KG1 (cell line): ENCODE results near the gene LDLRAD3.
"Not testable (repeated sequence)": the region's sequence is repeated elsewhere in the genome, so short reads cannot be mapped to it uniquely, and the experiment has no call there.

Experiments
- DNase-seq: peaks from one replicate; lab custom pipeline; 2025; lab: John Stamatoyannopoulos, UW

Gene LDLRAD3

DNA sequence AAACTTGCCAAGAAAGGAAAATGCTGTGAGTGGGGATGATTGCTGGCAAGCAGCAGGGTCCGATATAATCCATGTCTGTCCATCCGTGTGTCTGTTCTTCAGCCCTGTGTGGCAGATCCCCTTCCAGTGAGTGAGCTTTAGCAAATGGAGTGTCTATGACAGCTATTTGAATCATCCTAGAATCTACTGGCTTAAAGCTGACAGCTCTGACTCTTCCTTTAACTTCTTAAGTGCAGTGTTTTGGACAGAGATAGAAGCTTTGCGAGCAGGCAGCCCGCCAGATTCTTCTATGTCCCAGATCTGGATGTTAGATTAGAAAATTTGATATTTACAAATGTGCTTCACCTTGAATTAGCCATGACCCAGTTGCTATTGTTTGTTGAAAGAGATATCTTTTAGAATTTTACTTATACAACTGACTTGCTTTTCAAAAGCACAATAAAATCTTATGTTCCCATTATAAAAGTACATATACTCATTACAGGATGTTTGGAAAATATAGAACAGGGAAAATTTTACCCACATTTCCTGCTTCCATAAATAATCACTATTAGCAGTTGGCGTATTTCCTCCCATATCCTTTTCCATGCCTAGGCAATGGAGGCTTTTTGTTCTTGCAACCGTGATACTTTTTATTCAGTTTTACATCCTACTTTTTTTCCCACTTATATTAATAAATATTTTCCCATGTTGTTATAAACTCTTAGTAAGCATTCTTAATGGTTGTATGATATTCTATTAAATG lies 220.8 kb downstream of the LDLRAD3 start:
- no peak for DNase-seq

- no peak for DNase-seq
Observed at GRCh38 chr11:36165621-36166397, 221.9 kb downstream of the LDLRAD3 start.

- DNase-seq: no peak
Observed at GRCh38 chr11:36167073-36167472, 223.2 kb downstream of the LDLRAD3 start.

GRCh38 chr11:36167729-36168128 lies 223.9 kb downstream of the LDLRAD3 start:
- no peak for DNase-seq

DNA sequence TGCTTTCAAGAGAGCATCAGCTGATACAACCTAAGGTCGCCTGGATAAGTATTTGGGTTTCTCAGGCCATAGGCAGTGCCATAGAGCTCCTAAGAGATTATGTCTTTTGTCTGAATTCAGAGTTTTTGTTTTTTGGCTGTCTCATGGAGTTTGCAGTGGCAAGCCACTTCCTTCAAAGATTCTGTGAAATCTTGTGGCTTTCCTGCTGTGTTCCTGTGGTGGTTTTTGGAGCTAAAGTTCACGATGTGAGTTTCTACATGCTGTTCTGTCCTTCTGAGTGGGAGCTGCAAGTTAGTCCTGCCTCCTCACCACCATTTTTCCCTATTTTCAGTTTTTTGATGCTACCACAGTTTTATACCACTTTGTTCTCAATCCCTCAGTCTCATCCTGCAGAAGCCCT lies 234.0 kb downstream of the LDLRAD3 start:
- DNase-seq: peak; percentile 7

- no peak for DNase-seq
Observed at GRCh38 chr11:36186340-36187175, 242.7 kb downstream of the LDLRAD3 start.

GRCh38 chr11:36187622-36188021 lies 243.8 kb downstream of the LDLRAD3 start:
- no peak for DNase-seq

DNA sequence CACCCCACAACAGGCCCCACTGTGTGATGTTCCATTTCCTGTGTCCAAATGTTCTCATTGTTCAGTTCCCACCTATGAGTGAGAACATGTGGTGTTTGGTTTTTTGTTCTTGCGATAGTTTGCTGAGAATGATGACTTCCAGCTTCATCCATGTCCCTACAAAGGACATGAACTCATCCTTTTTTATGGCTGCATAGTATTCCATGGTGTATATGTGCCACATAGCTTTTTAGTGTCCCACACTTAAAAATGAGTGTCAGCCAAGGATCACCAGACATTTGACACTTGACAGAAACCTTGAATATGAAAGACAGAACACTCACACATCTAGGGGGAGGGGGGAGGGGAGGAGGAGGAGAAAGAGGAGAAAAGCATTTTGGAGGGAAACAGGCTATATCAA lies 245.9 kb downstream of the LDLRAD3 start:
- not testable (repeated sequence) for DNase-seq

DNA sequence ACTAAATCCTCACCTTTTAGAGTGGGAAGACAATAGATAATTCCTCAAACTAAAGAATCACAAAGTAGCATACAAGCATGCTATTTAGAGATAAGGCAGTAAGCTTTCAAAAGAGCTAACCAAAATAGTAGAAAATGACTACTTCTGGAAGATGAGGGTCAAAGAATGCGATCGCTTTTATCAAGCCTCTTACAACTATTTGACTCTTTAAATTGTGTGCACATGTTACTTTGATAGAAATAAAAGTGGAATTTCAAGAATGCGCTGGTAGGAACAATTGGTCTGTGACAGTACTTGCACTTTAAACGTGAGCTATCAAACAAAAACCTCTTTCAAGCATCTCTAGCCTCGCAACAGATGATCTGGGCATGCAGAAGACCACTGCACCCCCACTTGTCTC lies 248.1 kb downstream of the LDLRAD3 start:
- DNase-seq: no peak

DNA sequence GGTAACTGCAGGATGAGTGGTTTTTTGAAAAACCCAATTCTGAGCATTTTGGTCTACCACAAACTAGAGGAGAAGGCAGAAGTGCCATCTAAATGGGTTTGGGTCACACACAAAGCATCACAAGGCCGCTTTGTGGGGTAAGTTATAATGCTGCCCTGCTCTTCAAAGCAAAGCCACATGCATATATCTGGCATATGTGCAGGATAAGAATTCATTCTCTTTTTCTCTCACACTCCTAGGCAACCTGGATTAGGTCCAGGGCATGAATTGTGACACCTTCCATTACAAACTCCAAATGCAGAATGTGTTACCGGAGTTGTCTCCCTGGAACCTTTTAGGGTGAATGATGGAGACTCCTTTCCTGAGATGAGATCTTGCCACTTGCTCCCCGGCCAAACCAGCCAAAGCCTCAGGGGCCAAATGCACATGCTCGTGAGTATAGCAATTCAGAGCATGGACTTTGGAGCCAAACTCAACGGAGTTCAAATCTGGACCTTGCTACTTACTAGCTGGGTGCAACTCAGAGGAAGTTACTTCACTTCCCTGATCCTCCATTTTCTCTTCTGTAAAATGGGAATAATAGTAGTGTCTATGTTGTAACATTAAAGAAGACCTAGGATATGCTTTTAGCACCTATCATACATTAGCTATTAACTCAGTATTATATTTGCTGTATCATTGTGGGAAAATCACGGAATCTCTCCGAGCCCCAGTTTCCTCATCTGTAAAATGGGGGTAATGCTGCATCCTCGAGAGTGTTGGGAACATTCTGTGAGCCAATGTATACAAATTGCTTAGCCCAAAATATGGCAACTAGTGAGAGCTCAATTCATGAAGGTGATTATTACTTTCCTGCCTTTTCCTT lies 248.8 kb downstream of the LDLRAD3 start:
- no peak for DNase-seq

- DNase-seq: no peak
Observed at GRCh38 chr11:36193290-36193619, 249.4 kb downstream of the LDLRAD3 start.

GRCh38 chr11:36193721-36194120 lies 249.9 kb downstream of the LDLRAD3 start:
- no peak for DNase-seq

DNA sequence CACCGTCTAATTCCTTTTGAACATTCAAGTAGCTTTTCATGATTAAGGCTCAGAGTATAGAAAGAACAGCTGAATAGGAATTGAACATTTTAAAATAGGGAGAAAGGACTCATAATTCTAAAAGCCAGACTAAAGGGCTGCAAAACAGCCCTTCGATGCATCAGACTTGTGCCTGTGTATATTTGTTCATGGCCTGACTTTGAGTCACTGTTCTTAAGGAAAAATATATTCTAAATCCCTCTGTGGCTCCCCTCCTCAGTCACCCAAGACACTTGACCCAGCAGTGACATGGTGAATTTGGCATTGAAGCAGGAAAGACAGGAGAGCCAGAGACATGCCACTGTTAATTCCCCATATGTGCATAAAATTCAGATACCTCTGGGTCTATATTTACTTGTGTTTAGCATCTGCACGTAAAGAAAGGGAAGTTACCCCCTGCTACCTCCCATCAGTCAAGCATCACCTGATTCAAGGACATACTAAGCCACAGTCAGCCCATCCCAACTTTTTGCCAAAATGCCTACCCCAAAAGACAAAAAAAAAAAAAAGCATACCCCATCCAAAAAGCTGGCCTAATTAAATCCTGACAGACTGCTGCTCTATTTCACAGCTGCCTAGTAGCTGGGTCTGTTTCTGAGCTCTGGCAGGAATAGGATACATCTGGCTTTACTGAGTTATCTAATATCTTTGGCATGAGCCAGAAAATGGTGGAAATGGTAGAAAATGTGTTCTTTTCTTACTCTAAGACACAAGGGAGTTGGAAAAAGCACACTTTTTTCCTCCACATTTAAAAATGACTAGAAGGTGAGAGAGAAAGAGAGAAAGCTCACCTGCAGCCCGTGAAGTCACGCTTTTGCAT lies 251.9 kb downstream of the LDLRAD3 start:
- no peak for DNase-seq

- no peak for DNase-seq
Observed at GRCh38 chr11:36196411-36196998, 252.6 kb downstream of the LDLRAD3 start.

DNA sequence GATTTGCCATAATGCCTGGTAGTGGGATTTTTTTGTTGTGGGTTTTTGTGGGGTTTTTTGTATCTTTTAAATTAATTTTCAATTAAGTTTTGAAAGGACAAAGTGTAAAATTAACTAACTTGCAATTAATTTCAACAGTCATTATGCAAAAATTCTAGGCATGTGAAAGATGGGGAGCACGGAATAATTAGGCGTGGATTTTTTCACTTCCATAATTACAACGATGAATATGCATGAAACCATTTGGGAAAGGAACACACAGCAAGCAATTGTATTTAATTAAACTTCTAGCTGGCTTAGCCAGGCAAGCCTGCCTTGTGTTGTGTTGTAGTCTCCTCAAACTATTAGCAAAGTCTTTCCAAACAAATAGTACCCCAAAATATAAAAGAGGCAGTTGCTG lies 257.5 kb downstream of the LDLRAD3 start:
- no peak for DNase-seq

- DNase-seq: no peak
Observed at GRCh38 chr11:36205536-36205935, 261.7 kb downstream of the LDLRAD3 start.

DNA sequence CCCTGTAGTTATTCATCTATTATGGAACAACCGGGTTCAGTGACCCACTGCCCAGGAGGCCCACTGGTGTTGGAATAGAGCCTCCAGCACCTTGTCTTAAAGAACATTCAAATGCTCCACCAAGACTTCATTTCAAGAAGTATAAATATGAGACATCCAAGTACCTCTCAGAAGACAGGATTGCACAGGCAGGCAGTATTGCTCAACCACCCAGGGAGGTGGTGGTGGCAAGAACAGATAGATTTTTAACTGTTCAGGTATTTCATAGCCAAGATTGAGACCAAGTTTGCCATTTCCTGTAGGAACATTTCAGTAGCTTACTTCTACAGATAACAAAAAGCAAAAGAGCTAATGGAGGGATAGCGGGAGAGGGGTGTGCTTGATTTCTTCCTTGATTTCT lies 266.7 kb downstream of the LDLRAD3 start:
- no peak for DNase-seq

GRCh38 chr11:36211761-36212430 lies 268.0 kb downstream of the LDLRAD3 start:
- no peak for DNase-seq

DNA sequence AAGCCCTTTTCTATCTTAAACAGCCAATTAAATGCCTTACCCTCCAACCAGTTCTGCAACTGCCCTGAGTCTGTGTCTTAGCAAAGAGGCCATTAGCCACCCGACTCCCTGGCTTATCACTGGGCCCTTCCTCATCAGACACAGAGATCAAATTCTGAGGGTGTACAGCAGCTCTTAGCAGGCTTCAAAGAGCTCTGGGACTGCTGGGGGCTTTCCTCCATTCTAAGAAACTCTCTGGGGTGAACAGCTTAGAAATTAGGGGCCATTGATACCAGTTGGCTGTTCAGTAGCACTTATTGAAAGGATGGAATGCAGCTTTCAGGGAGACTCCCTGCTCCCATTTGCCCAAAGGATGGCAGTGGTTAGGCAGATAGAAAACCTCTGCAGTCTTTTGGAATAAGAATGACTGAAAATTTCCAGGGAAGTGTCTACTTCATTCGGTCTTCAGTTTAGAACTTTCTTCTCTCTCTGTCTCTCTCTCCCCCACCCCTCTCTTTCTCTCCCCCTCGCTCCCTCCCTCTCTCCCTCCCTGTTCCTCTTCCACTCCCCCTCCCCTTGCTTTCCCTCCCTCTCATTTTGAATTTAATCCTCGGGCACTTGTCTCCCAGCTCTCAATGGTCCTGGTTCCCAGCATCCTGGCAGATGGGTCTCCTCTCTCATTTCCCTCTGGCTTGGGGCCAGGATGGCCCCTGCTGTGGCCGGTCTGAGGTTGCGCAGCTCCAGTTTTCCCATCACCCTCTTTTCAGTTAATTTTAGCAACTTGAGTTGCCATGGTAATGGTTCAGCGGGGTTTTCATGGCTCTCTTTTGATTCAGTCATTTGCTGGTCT lies 268.9 kb downstream of the LDLRAD3 start:
- no peak for DNase-seq
